AG10803 (cell line): ENCODE measurements around the gene OLA1.

Experiments
- DNase-seq: peaks from one replicate; pipeline ENCODE4 v3.0.0; 2010; ENCODE audit warnings: low read depth
- H3K4me3 ChIP-seq: 2 replicates; pipeline ENCODE4 v1.5.1; 2011; ENCODE audit warnings: mild to moderate bottlenecking, low read length, control low read depth
- TF ChIP-seq, protein P1 (sequence below): conservative IDR thresholded peaks from 2 replicates; pipeline ENCODE4 v1.5.1; 2011; ENCODE audit warnings: mild to moderate bottlenecking, low read length, control low read depth, inconsistent platforms

The OLA1 gene

GRCh38 chr2:174224665-174225288 lies 23.6 kb downstream of the OLA1 start:
- DNase-seq: no peak
- TF ChIP-seq, protein P1, sequence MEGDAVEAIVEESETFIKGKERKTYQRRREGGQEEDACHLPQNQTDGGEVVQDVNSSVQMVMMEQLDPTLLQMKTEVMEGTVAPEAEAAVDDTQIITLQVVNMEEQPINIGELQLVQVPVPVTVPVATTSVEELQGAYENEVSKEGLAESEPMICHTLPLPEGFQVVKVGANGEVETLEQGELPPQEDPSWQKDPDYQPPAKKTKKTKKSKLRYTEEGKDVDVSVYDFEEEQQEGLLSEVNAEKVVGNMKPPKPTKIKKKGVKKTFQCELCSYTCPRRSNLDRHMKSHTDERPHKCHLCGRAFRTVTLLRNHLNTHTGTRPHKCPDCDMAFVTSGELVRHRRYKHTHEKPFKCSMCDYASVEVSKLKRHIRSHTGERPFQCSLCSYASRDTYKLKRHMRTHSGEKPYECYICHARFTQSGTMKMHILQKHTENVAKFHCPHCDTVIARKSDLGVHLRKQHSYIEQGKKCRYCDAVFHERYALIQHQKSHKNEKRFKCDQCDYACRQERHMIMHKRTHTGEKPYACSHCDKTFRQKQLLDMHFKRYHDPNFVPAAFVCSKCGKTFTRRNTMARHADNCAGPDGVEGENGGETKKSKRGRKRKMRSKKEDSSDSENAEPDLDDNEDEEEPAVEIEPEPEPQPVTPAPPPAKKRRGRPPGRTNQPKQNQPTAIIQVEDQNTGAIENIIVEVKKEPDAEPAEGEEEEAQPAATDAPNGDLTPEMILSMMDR: no peak
- H3K4me3 ChIP-seq: no peak overlapping the region

- no peak for DNase-seq
- TF ChIP-seq, protein P1: no peak
- no peak overlapping the region for H3K4me3 ChIP-seq
Measured at GRCh38 chr2:174224125-174224524, 24.2 kb downstream of the OLA1 start.

GRCh38 chr2:174223388-174223787 lies 24.9 kb downstream of the OLA1 start:
- TF ChIP-seq, protein P1: no peak
- no peak overlapping the region for H3K4me3 ChIP-seq
- no peak for DNase-seq

GRCh38 chr2:174222154-174222553 lies 26.2 kb downstream of the OLA1 start:
- H3K4me3 ChIP-seq: no peak overlapping the region
- no peak for DNase-seq
- TF ChIP-seq, protein P1: no peak

DNA sequence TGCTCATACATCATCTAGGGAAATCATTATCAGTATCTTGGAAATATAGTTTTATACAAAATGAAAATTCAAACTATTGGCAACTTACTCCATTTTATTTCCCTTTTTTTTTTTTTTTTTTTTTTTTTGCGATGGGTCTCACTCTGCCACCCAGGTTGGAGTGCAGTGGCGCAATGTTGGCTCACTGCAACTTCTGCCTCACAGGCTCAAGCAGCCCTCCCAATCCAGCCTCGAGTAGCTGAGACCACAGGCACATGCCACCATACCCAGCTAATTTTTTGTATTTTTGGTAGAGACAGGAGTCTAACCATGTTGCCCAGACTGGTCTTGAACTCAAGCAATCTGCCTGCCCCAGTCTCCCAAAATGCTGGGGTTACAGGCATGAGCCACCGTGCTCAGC lies 29.0 kb downstream of the OLA1 start:
- TF ChIP-seq, protein P1: no peak
- DNase-seq: no peak
- no peak overlapping the region for H3K4me3 ChIP-seq

DNA sequence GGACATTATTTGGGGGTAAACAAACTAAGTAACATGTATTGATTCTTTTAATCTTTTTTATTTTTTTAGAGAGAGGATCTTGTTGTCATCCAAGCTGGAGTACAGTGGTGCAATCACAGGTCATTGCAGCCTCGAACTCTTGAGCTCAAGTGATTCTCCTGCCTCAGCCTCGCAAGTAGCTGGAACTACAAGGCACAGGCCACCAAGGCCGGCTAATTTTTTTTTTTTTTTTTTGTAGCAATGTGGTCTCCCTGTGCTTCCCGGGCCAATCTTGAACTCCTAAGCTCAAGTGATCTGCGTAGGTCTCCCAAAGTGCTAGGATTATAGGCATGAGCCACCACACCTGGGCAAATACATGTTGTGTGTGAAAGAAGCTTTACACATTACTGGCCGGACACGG lies 29.6 kb downstream of the OLA1 start:
- no peak for DNase-seq
- H3K4me3 ChIP-seq: no peak overlapping the region
- TF ChIP-seq, protein P1: no peak

GRCh38 chr2:174217869-174218268 lies 30.5 kb downstream of the OLA1 start:
- TF ChIP-seq, protein P1: no peak
- DNase-seq: no peak
- no peak overlapping the region for H3K4me3 ChIP-seq
